Measurements from ENCODE around the gene IFIT1B. TPM values are rescaled to one million over a fixed set of nuclear protein-coding genes. Genes with fewer than 3 reads are reported as not detected.
"Not testable (repeated sequence)": the region's sequence is repeated elsewhere in the genome, so short reads cannot be mapped to it uniquely, and the experiment has no call there.

IFIT1B gene
- total RNA-seq, 1 donor from 2014 or later, result not detected

- intact Hi-C loops (cut with micrococcal nuclease), result no loop called here
Observed at GRCh38 chr10:89348481-89348880, 29.4 kb upstream of the IFIT1B start.

GRCh38 chr10:89348975-89349374 lies 28.9 kb upstream of the IFIT1B start:
- intact Hi-C loops (cut with micrococcal nuclease), result no loop called here

GRCh38 chr10:89350631-89351315 lies 27.1 kb upstream of the IFIT1B start:
- intact Hi-C loops (cut with micrococcal nuclease), result not testable (repeated sequence)

- intact Hi-C loops (cut with micrococcal nuclease), result no loop called here
Observed at GRCh38 chr10:89351412-89351779, 26.5 kb upstream of the IFIT1B start.

GRCh38 chr10:89351780-89352597 lies 25.9 kb upstream of the IFIT1B start:
- intact Hi-C loops (cut with micrococcal nuclease), result no loop called here

GRCh38 chr10:89352802-89353201 lies 25.1 kb upstream of the IFIT1B start:
- intact Hi-C loops (cut with micrococcal nuclease), result no loop called here

GRCh38 chr10:89355394-89355931 lies 22.4 kb upstream of the IFIT1B start:
- intact Hi-C loops (cut with micrococcal nuclease), result no loop called here

GRCh38 chr10:89357096-89357495 lies 20.8 kb upstream of the IFIT1B start:
- intact Hi-C loops (cut with micrococcal nuclease), result no loop called here

- intact Hi-C loops (cut with micrococcal nuclease), result no loop called here
Observed at GRCh38 chr10:89357975-89358374, 19.9 kb upstream of the IFIT1B start.

GRCh38 chr10:89360157-89360556 lies 17.7 kb upstream of the IFIT1B start:
- intact Hi-C loops (cut with micrococcal nuclease), result no loop called here

- intact Hi-C loops (cut with micrococcal nuclease), result no loop called here
Observed at GRCh38 chr10:89362929-89363328, 14.9 kb upstream of the IFIT1B start.

- intact Hi-C loops (cut with micrococcal nuclease), result no loop called here
Observed at GRCh38 chr10:89363729-89364442, 14.0 kb upstream of the IFIT1B start.

GRCh38 chr10:89364531-89364930 lies 13.3 kb upstream of the IFIT1B start:
- intact Hi-C loops (cut with micrococcal nuclease), result no loop called here

- intact Hi-C loops (cut with micrococcal nuclease), result no loop called here
Observed at GRCh38 chr10:89367529-89367928, 10.3 kb upstream of the IFIT1B start.

- intact Hi-C loops (cut with micrococcal nuclease), result no loop called here
Observed at GRCh38 chr10:89368129-89368528, 9.7 kb upstream of the IFIT1B start.

GRCh38 chr10:89369156-89370105 lies 8.4 kb upstream of the IFIT1B start:
- intact Hi-C loops (cut with micrococcal nuclease), result loop anchor here (1.0 kb wide), 1 partner anchor 76 kb away; no protein-coding TSS in a partner anchor

GRCh38 chr10:89371079-89371478 lies 6.8 kb upstream of the IFIT1B start:
- intact Hi-C loops (cut with micrococcal nuclease), result no loop called here

- intact Hi-C loops (cut with micrococcal nuclease), result no loop called here
Observed at GRCh38 chr10:89371987-89372386, 5.9 kb upstream of the IFIT1B start.

- intact Hi-C loops (cut with micrococcal nuclease), result no loop called here
Observed at GRCh38 chr10:89373916-89374711, 3.7 kb upstream of the IFIT1B start.

- intact Hi-C loops (cut with micrococcal nuclease), result no loop called here
Observed at GRCh38 chr10:89374713-89375141, 3.1 kb upstream of the IFIT1B start.

Measured in T-helper 2 cell treated with Interferon-gamma antibody and Interleukin-4, amounts not matched to agents 100 ng/mL and 5 ng/mL, for 36 hours (primary cell).